ENCODE measurements around the gene SLC4A9. TPM values are rescaled to one million over a fixed set of nuclear protein-coding genes. Genes with fewer than 3 reads are reported as not detected.

SLC4A9 gene
- total and polyA plus RNA-seq, 4 donors = not detected

- no peak overlapping the region for H3K27ac ChIP-seq (ENCODE audit: low read depth in 1 of 2, low read length in 2 of 2)
Observed at GRCh38 chr5:140381351-140381750, 21.4 kb downstream of the SLC4A9 start.

More at GRCh38 chr5:140381351-140381750, 21.4 kb downstream of the SLC4A9 start:
- Histone ChIP-seq H3K36me3 (ENCODE audit: control insufficient read depth in 4 of 4, insufficient read depth in 3 of 4, low read depth in 1 of 4, low read length in 3 of 4) (no peaks in the 10 kb centered on the region), H3K4me1 (ENCODE audit: control insufficient read depth in 4 of 4, insufficient read depth in 4 of 4, low read length in 3 of 4) (peaks cover 0 to 2% (median 0%) of the 10 kb centered on the region in 4 donors), H3K9ac (ENCODE audit: low read depth in 1 of 2, low read length in 2 of 2) (no peak overlapping the region), H3K4me3 (ENCODE audit: low read depth in 1 of 3, low read length in 3 of 3) (no peak overlapping the region), H3K9me3 (ENCODE audit: control insufficient read depth in 4 of 4, low read length in 3 of 4) (no peaks in the 10 kb centered on the region), H3K27me3 (ENCODE audit: control insufficient read depth in 4 of 4, insufficient read depth in 4 of 4, low read length in 3 of 4) (no peaks in the 10 kb centered on the region)
- 94% methylated on average over 4 of the region's 4 CpGs for WGBS
- TF ChIP-seq RAD21 (IDR thresholded peaks at IDR 0.05) = no peak
- no peak for TF ChIP-seq FOXA1 (IDR thresholded peaks at IDR 0.05)
- no peak for TF ChIP-seq HNF4G (IDR thresholded peaks at IDR 0.05)
- no peak for TF ChIP-seq ZBTB33 (IDR thresholded peaks at IDR 0.05)
- TF ChIP-seq YY1 (IDR thresholded peaks at IDR 0.05) = no peak
- TF ChIP-seq GABPA (IDR thresholded peaks at IDR 0.05 in 1 of 2, conservative IDR thresholded peaks at IDR 0.05 in 1 of 2) = no peak
- TF ChIP-seq NR2F2 (IDR thresholded peaks at IDR 0.05) = no peak
- no peak for TF ChIP-seq RXRA (IDR thresholded peaks at IDR 0.05)
- TF ChIP-seq, protein P1, sequence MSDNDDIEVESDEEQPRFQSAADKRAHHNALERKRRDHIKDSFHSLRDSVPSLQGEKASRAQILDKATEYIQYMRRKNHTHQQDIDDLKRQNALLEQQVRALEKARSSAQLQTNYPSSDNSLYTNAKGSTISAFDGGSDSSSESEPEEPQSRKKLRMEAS (IDR thresholded peaks at IDR 0.05) = no peak
- no peak for TF ChIP-seq SP1 (IDR thresholded peaks at IDR 0.05)
- no peak for TF ChIP-seq FOXA2 (IDR thresholded peaks at IDR 0.05)
- no peak for TF ChIP-seq TAF1 (conservative IDR thresholded peaks at IDR 0.05)
- TF ChIP-seq, protein P2, sequence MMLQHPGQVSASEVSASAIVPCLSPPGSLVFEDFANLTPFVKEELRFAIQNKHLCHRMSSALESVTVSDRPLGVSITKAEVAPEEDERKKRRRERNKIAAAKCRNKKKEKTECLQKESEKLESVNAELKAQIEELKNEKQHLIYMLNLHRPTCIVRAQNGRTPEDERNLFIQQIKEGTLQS (IDR thresholded peaks at IDR 0.05) = no peak
- TF ChIP-seq JUND (IDR thresholded peaks at IDR 0.05) = no peak
- no peak for TF ChIP-seq REST (IDR thresholded peaks at IDR 0.05)
- TF ChIP-seq HNF4A (conservative IDR thresholded peaks at IDR 0.05) = no peak
- TF ChIP-seq CTCF (IDR thresholded peaks at IDR 0.05; ENCODE audit: low read depth, low read length, missing input control) = no peak
- no peak for TF ChIP-seq EGR1 (IDR thresholded peaks at IDR 0.05; ENCODE audit: low read depth in 2 of 2)
- no peak for DNase-seq (ENCODE audit: low spot score)
